Measurements from ENCODE around the gene PTPN21. TPM values are rescaled to one million over a fixed set of nuclear protein-coding genes. Genes with fewer than 3 reads are reported as not detected.

The PTPN21 gene
- total and polyA plus RNA-seq, 2 of the 13 experiments (the other 11 are each of a cell fraction or from before 2014, with no cell fraction given) = 2.0 to 3.7 TPM

DNA sequence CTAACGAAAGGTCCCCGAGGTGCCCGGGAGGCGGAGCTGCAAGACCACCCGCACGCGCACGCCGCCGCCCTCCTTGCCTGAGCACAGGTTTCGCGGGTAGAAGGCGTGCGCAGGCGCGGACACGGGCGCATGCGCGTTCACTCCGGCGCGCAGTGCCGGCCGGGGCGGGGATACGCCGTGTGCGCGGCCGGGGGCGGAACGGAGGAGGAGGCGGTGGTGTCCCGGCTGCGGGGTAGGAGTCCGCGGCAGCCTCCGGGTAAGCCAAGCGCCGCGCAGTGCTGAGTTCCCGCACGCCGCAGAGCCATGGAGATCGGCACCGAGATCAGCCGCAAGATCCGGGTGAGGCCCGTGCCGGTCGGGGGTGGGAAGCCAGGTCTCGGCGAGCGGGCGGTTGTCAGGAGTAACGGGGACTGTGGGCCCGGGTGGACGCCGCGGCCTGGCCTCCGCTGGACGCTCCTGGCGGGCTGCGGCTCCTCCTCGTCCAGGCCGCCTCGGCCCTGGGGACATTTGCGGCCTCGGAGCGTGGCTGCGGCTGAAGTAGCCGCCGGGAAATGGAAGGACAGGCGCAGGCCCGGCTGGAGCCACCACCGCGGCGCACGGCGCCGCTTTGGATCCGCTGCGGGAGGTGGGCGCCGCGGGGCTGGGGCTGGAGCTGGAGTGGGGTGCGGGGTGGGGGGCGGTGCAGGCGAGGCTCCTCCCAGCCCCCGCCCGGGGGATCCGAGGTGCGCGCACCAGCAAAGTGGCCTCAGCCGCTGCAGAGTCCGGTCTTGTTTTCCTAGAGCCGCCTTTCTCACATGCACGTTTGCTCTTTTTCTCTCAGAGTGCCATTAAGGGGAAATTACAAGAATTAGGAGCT is 8.3 kb upstream of the PTPN21 start, which contains the start of gene ZC3H14 (continued):
- TF ChIP-seq, protein P1, sequence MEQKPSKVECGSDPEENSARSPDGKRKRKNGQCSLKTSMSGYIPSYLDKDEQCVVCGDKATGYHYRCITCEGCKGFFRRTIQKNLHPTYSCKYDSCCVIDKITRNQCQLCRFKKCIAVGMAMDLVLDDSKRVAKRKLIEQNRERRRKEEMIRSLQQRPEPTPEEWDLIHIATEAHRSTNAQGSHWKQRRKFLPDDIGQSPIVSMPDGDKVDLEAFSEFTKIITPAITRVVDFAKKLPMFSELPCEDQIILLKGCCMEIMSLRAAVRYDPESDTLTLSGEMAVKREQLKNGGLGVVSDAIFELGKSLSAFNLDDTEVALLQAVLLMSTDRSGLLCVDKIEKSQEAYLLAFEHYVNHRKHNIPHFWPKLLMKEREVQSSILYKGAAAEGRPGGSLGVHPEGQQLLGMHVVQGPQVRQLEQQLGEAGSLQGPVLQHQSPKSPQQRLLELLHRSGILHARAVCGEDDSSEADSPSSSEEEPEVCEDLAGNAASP (CRISPR knock-in tag; IDR thresholded peaks at IDR 0.05; ENCODE audit: borderline replicate concordance) = no peak; the same call in 1 of the 2 replicates
- TF ChIP-seq ZBTB38 (CRISPR knock-in tag; IDR thresholded peaks at IDR 0.05) = 0 out of 2 replicates have a peak, but pooled peaks have one; percentile 66
- TF ChIP-seq HNRNPK (IDR thresholded peaks at IDR 0.05; ENCODE audit: low read depth, low read length, poor library complexity, severe bottlenecking) = no peak
- no peak for TF ChIP-seq PPARG (CRISPR knock-in tag; conservative IDR thresholded peaks at IDR 0.05)
- TF ChIP-seq ZNF589 (CRISPR knock-in tag; conservative IDR thresholded peaks at IDR 0.05) = peak; percentile 96
- peak; percentile 14 for TF ChIP-seq CBX1 (IDR thresholded peaks at IDR 0.05; ENCODE audit: low read depth)
- peak; percentile 90 for TF ChIP-seq BORCS8-MEF2B (CRISPR knock-in tag; IDR thresholded peaks at IDR 0.05)
- TF ChIP-seq CC2D1A (CRISPR knock-in tag; IDR thresholded peaks at IDR 0.05) = no peak
- TF ChIP-seq ZNF776 (CRISPR knock-in tag; IDR thresholded peaks at IDR 0.05) = peak; percentile 76; the same call in 1 of the 2 replicates
- TF ChIP-seq ZNF563 (CRISPR knock-in tag; IDR thresholded peaks at IDR 0.05) = peak; percentile 95
- TF ChIP-seq ZBTB42 (CRISPR knock-in tag; IDR thresholded peaks at IDR 0.05) = 0 out of 2 replicates have a peak, but pooled peaks have one; percentile 56
- peak; percentile 95 for TF ChIP-seq ZNF441 (CRISPR knock-in tag; IDR thresholded peaks at IDR 0.05; ENCODE audit: borderline replicate concordance)
- TF ChIP-seq, protein P2, sequence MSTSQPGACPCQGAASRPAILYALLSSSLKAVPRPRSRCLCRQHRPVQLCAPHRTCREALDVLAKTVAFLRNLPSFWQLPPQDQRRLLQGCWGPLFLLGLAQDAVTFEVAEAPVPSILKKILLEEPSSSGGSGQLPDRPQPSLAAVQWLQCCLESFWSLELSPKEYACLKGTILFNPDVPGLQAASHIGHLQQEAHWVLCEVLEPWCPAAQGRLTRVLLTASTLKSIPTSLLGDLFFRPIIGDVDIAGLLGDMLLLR (CRISPR knock-in tag; IDR thresholded peaks at IDR 0.05) = peak; percentile 91
- peak; percentile 11 for TF ChIP-seq YY1 (IDR thresholded peaks at IDR 0.05; ENCODE audit: insufficient read depth, insufficient replicate concordance, low read depth, low read length)
- TF ChIP-seq ZNF562 (CRISPR knock-in tag; IDR thresholded peaks at IDR 0.05; ENCODE audit: borderline replicate concordance) = peak; percentile 23; the same call in 1 of the 2 replicates
- peak; percentile 92 for TF ChIP-seq EED (CRISPR knock-in tag; IDR thresholded peaks at IDR 0.05)
- TF ChIP-seq, protein P3, sequence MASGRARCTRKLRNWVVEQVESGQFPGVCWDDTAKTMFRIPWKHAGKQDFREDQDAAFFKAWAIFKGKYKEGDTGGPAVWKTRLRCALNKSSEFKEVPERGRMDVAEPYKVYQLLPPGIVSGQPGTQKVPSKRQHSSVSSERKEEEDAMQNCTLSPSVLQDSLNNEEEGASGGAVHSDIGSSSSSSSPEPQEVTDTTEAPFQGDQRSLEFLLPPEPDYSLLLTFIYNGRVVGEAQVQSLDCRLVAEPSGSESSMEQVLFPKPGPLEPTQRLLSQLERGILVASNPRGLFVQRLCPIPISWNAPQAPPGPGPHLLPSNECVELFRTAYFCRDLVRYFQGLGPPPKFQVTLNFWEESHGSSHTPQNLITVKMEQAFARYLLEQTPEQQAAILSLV (CRISPR knock-in tag; IDR thresholded peaks at IDR 0.05; ENCODE audit: borderline replicate concordance) = peak; percentile 96; the same call in 1 of the 2 replicates
- peak; percentile 96 for TF ChIP-seq ZC3H13 (CRISPR knock-in tag; IDR thresholded peaks at IDR 0.05)
- no peak for TF ChIP-seq NCOA5 (CRISPR knock-in tag; IDR thresholded peaks at IDR 0.05)
- TF ChIP-seq, protein P4, sequence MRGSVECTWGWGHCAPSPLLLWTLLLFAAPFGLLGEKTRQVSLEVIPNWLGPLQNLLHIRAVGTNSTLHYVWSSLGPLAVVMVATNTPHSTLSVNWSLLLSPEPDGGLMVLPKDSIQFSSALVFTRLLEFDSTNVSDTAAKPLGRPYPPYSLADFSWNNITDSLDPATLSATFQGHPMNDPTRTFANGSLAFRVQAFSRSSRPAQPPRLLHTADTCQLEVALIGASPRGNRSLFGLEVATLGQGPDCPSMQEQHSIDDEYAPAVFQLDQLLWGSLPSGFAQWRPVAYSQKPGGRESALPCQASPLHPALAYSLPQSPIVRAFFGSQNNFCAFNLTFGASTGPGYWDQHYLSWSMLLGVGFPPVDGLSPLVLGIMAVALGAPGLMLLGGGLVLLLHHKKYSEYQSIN (CRISPR knock-in tag; IDR thresholded peaks at IDR 0.05; ENCODE audit: borderline replicate concordance) = no peak
- TF ChIP-seq NFATC3 (CRISPR knock-in tag; IDR thresholded peaks at IDR 0.05) = 0 out of 2 replicates have a peak, but pooled peaks have one; percentile 20
- no peak for TF ChIP-seq ZNF10 (CRISPR knock-in tag; IDR thresholded peaks at IDR 0.05; ENCODE audit: borderline replicate concordance, low read depth)
- no peak for TF ChIP-seq MBNL3 (CRISPR knock-in tag; conservative IDR thresholded peaks at IDR 0.05)
